ENCODE measurements around the gene GRIN1. TPM values are rescaled to one million over a fixed set of nuclear protein-coding genes. Genes with fewer than 3 reads are reported as not detected.
A peak's percentile ranks its signal among the peaks of the same experiment; 100 is the strongest.

GRIN1 gene
- total and polyA plus RNA-seq, 2 donors (not counting 3 experiments of a cell fraction or from before 2014, with no cell fraction given): not detected

- dilution Hi-C loops (cut with MboI; ENCODE audit: extremely low pct_ligation_motif_present, low sequenced_read_pairs): no loop called here
- Histone ChIP-seq H3K27me3 (ENCODE audit: control insufficient read depth in 2 of 2, insufficient read depth in 2 of 2, low read length in 2 of 2) (no peaks in the 10 kb centered on the region), H3K9me1 (replicated peaks; ENCODE audit: control insufficient read depth, extremely low read depth, insufficient read depth, low read length) (no peaks in the 10 kb centered on the region), H3K9ac (replicated peaks; ENCODE audit: extremely low read depth, insufficient read depth, low read length) (no peak within 1 kb of the TSS), H3K27ac (ENCODE audit: insufficient read depth, low read depth, low read length) (no peak within 1 kb of the TSS), H3K4me3 (replicated peaks in 1 of 3; ENCODE audit: insufficient read depth in 1 of 3, low read depth in 1 of 3, low read length in 3 of 3) (peak within 1 kb of the TSS; percentile 32 to 61 (median 53)), H3K36me3 (ENCODE audit: control insufficient read depth in 2 of 2, extremely low read depth in 1 of 2, insufficient read depth in 2 of 2, low read length in 2 of 2) (peaks cover 0 to 13% of the 10 kb centered on the region in 2 experiments), H3K4me2 (ENCODE audit: insufficient read depth, low read length) (no peak within 1 kb of the TSS), H4K20me1 (replicated peaks; ENCODE audit: control insufficient read depth, extremely low read depth, insufficient read depth, low read length) (no peaks in the 10 kb centered on the region), H3K9me3 (replicated peaks; ENCODE audit: control insufficient read depth, insufficient read depth, low read length) (no peaks in the 10 kb centered on the region), H3K4me1 (ENCODE audit: control insufficient read depth, extremely low read depth, insufficient read depth, low read length) (peaks cover 4% of the 10 kb centered on the region), H2AFZ (ENCODE audit: low read depth, low read length) (peak within 1 kb of the TSS; percentile 80), H3K79me2 (ENCODE audit: control insufficient read depth, insufficient read depth, low read length) (no peaks in the 10 kb centered on the region)
- FAIRE-seq: no peak
- peak; percentile 33 for DNase-seq (ENCODE audit: low read depth, low spot score)
- no TSS peak for BruUV-seq (replicated peaks)
- intact Hi-C loops (cut with micrococcal nuclease): loop anchor here (2.0 to 5.0 kb wide), 2 partner anchors 28 to 62 kb away; partner anchors contain the start of gene MAN1B1
- ChIA-PET CTCF (interaction anchor here (1.3 to 5.4 kb wide), 4 partner anchors 15 to 126 kb away, joined by 3 to 26 read pairs (median 4); partner anchors contain the start of genes RNF224 and TUBB4B), POLR2A (interaction anchor here (0.8 to 1.3 kb wide), 3 partner anchors 15 to 126 kb away, joined by 3 to 4 read pairs (median 3); partner anchors contain the start of gene TUBB4B)
- TF ChIP-seq POLR2A (IDR thresholded peaks at IDR 0.05; ENCODE audit: low read depth, low read length) (peak; percentile 35), CTCF (IDR thresholded peaks at IDR 0.05; ENCODE audit: extremely low read depth in 1 of 2, insufficient read depth in 1 of 2, low read depth in 1 of 2, low read length in 2 of 2) (no peak), POLR2AphosphoS5 (IDR thresholded peaks at IDR 0.05; ENCODE audit: insufficient read depth, low read depth, low read length) (peak; percentile 68), JUN (IDR thresholded peaks at IDR 0.05; ENCODE audit: borderline replicate concordance, insufficient read depth, insufficient read length, low read depth) (no peak), GATA2 (IDR thresholded peaks at IDR 0.05; ENCODE audit: insufficient read depth, insufficient read length, low read depth, low read length) (no peak), MAX (IDR thresholded peaks at IDR 0.05; ENCODE audit: insufficient read depth, insufficient read length) (peak; percentile 78)
These were observed 24.2 kb upstream of the GRIN1 start, which contains the start of gene DPP7 for GRCh38 chr9:137114613-137115393. Gene DPP7 (minus strand): TSS chr9:137114733. CDS start chr9:137114713, 20 bp downstream.
